Stimulated activated CD8-positive, alpha-beta memory T cell treated with anti-CD3 and anti-CD28 coated beads, Interleukin-4, amount 100 ng/mL, for 1 hour (primary cell): ENCODE results near the gene SRP54.
"Not testable (repeated sequence)": the region's sequence is repeated elsewhere in the genome, so short reads cannot be mapped to it uniquely, and the experiment has no call there.

Source experiments
- DNase-seq, 2 donors: peaks; one replicate each; pipeline ENCODE4 v3.0.0-alpha.2; 2020; ENCODE audit warnings: low read depth in 2 of 2, low spot score in 1 of 2

SRP54 gene

GRCh38 chr14:34982421-34983147 lies at the start of gene SRP54:
TSS of gene SRP54 (plus strand) at chr14:34982992. CDS start at chr14:34996710, 13,718 bp downstream.
- peak; percentile 98 to 100 for DNase-seq

GRCh38 chr14:34933301-34933700 lies 49.5 kb upstream of the SRP54 start:
- DNase-seq: no peak

- no peak for DNase-seq
Observed at GRCh38 chr14:34935488-34935887, 47.3 kb upstream of the SRP54 start.

GRCh38 chr14:34937442-34937841 lies 45.4 kb upstream of the SRP54 start:
- DNase-seq: no peak

GRCh38 chr14:34937876-34938275 lies 44.9 kb upstream of the SRP54 start:
- no peak for DNase-seq

GRCh38 chr14:34943506-34943905 lies 39.3 kb upstream of the SRP54 start:
- DNase-seq: no peak

GRCh38 chr14:34944744-34945143 lies 38.0 kb upstream of the SRP54 start:
- DNase-seq: no peak

GRCh38 chr14:34946699-34947098 lies 36.1 kb upstream of the SRP54 start:
- no peak for DNase-seq

GRCh38 chr14:34951286-34951685 lies 31.5 kb upstream of the SRP54 start:
- DNase-seq: no peak

GRCh38 chr14:34956931-34957330 lies 25.9 kb upstream of the SRP54 start:
- no peak for DNase-seq

- no peak for DNase-seq
Observed at GRCh38 chr14:34957771-34958286, 25.0 kb upstream of the SRP54 start.

GRCh38 chr14:34962106-34962505 lies 20.7 kb upstream of the SRP54 start:
- DNase-seq: not testable (repeated sequence)

GRCh38 chr14:34964977-34965764 lies 17.6 kb upstream of the SRP54 start:
- DNase-seq: no peak

- DNase-seq: no peak
Observed at GRCh38 chr14:34965912-34966311, 16.9 kb upstream of the SRP54 start.

- no peak for DNase-seq
Observed at GRCh38 chr14:34966413-34966812, 16.4 kb upstream of the SRP54 start.

GRCh38 chr14:34970665-34971064 lies 12.1 kb upstream of the SRP54 start:
- no peak for DNase-seq

- no peak for DNase-seq
Observed at GRCh38 chr14:34971381-34971780, 11.4 kb upstream of the SRP54 start.

GRCh38 chr14:34971801-34972200 lies 11.0 kb upstream of the SRP54 start:
- no peak for DNase-seq

GRCh38 chr14:34978444-34978843 lies 4.3 kb upstream of the SRP54 start:
- no peak for DNase-seq

GRCh38 chr14:34980337-34980900 lies 2.4 kb upstream of the SRP54 start:
- no peak for DNase-seq

GRCh38 chr14:34981743-34982420 lies 910 bp upstream of the SRP54 start:
- DNase-seq: peak in 1 of 2 donors; percentile 5
